ENCODE measurements around the gene DKC1. TPM values are rescaled to one million over a fixed set of nuclear protein-coding genes. Genes with fewer than 3 reads are reported as not detected.

Gene DKC1
- total RNA-seq: 10 to 100 TPM; 38.1 to 60.6 (median 42.9) TPM

DNA sequence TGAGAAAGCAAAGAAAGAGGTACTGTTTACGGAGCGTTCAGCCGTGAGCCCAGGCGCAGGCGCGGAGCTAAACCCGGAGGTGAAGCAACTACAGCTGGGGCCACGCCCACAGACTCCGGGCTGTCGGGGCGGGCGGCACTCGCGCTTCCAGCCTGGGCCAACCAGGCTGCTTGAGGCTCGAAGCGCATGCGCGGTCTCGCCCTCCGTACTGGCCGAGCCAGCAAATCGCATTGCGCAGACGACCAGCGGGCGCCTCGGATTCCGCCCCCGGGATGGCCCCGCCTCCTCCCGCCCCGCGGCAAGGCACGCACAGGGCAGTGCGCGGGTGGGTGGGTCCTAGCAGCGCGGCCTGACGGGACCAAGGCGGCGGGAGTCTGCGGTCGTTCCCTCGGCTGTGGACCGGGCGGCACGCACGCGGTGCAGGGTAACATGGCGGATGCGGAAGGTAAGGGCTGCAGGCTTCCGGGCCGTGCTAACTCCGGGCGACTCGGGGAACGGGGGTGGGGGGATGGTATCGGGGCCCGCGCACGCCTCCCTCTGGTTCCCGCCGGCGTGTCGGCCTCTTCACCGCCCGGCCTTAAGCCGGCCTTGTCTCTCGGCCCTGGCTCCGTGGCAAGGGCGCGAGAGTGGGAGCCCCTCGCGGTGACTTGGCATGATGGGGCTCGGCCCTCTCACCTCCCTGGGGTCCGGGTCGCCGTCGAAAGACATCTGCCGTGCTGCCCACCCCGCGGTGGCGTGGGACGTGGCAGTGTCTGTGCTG, at the start of gene DKC1:
Gene DKC1, plus strand, starts transcription at position 328 of the 760 bp plus-strand sequence. Its CDS starts 102 bp downstream, at position 430.
- H3K4me3 ChIP-seq: peak within 1 kb of the TSS; percentile 71
- 38% methylated on average over 48 of the region's 84 CpGs for WGBS
- TF ChIP-seq EP300 (IDR thresholded peaks at IDR 0.05): no peak
- peak in 1 of 3 donors; percentile 54 for TF ChIP-seq POLR2AphosphoS5 (IDR thresholded peaks at IDR 0.05)
- TF ChIP-seq POLR2A (IDR thresholded peaks at IDR 0.05): no peak
- TF ChIP-seq, protein P1, sequence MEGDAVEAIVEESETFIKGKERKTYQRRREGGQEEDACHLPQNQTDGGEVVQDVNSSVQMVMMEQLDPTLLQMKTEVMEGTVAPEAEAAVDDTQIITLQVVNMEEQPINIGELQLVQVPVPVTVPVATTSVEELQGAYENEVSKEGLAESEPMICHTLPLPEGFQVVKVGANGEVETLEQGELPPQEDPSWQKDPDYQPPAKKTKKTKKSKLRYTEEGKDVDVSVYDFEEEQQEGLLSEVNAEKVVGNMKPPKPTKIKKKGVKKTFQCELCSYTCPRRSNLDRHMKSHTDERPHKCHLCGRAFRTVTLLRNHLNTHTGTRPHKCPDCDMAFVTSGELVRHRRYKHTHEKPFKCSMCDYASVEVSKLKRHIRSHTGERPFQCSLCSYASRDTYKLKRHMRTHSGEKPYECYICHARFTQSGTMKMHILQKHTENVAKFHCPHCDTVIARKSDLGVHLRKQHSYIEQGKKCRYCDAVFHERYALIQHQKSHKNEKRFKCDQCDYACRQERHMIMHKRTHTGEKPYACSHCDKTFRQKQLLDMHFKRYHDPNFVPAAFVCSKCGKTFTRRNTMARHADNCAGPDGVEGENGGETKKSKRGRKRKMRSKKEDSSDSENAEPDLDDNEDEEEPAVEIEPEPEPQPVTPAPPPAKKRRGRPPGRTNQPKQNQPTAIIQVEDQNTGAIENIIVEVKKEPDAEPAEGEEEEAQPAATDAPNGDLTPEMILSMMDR (IDR thresholded peaks at IDR 0.05): no peak

DNA sequence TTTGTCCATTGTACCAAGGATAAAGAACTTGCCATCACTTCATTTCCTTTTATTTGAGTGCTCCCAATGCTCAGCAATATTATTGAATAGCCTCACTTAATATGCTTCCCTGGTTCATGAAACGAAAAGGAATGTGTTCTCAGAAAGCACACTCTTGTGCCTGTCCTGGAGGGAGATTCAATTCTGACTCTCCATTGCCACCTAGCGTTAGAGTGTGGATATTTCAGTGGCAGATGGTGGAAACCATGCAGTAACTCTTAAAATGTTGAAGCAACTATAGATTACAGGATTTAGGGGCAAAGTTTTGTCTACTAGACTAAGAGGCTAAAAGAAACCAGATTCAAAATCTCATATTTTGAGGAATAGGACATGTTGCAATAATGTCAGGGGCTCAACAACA, 47.7 kb upstream of the DKC1 start:
- WGBS: 2% methylated on average over 2 of the region's 2 CpGs
- TF ChIP-seq POLR2AphosphoS5 (IDR thresholded peaks at IDR 0.05): no peak
- TF ChIP-seq, protein P1 (IDR thresholded peaks at IDR 0.05): peak; percentile 51 to 63
- Histone ChIP-seq H3K36me3 (no peaks in the 10 kb centered on the region), H3K4me3 (no peak overlapping the region), H3K27me3 (no peaks in the 10 kb centered on the region), H3K27ac (no peak overlapping the region), H3K9me3 (no peaks in the 10 kb centered on the region), H3K4me1 (no peaks in the 10 kb centered on the region)
- DNase-seq (ENCODE audit: low spot score in 2 of 2): no peak

More for the DNA sequence above, at the start of gene DKC1:
- no peaks in the 10 kb centered on the region for H3K9me3 ChIP-seq
- DNase-seq (ENCODE audit: low spot score in 2 of 2): peak; percentile 93 to 95
- peaks cover 18% of the 10 kb centered on the region for H3K36me3 ChIP-seq
- H3K4me1 ChIP-seq: peaks cover 6% of the 10 kb centered on the region
- no peaks in the 10 kb centered on the region for H3K27me3 ChIP-seq
- H3K27ac ChIP-seq: peak within 1 kb of the TSS; percentile 87

DNA sequence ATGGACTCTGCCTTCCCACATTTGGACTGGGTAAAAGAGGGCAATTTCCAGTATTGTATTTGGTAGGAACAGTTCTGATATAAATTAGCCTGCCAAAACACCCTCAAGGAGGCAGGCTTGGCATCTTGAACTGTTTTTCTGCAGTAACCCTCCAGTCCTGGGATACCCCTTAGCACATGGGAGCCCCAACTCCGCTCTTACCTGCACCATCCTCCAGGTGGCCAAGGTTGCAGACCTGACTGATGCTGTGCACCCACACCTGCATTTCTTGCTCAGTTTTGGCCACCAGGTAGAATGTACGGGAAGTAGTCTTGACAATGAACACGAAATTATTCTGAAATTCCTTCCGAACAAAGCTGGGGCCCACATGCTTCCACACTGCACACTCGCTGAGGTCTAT, 46.8 kb upstream of the DKC1 start:
- Histone ChIP-seq H3K4me3 (no peak overlapping the region), H3K9me3 (no peaks in the 10 kb centered on the region), H3K36me3 (no peaks in the 10 kb centered on the region), H3K27ac (no peak overlapping the region), H3K27me3 (no peaks in the 10 kb centered on the region), H3K4me1 (no peaks in the 10 kb centered on the region)
- DNase-seq (ENCODE audit: low spot score in 2 of 2): no peak
- TF ChIP-seq POLR2A (IDR thresholded peaks at IDR 0.05): no peak
- no peak for TF ChIP-seq EP300 (IDR thresholded peaks at IDR 0.05)
- TF ChIP-seq POLR2AphosphoS5 (IDR thresholded peaks at IDR 0.05): no peak
- 80% methylated on average over 5 of the region's 5 CpGs for WGBS

DNA sequence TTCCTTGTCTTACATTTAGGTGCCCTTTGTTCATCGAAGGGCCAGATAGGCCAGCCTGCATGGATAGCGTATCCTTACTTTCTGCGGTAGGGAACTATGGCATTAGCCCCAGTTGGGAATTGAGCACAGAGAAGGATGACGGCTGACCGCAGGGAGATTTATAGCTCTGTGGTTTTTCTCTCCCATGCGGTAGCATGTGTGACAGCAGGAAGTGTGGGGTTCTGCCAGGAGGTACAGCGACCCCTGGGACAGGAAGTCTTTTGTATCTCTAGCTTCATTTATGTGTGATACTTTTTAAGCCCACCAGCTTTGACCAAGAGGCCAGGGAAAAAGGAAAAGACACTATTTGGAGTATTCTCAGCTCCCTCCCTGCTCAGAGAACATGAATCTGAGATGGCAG, 44.8 kb upstream of the DKC1 start:
- no peaks in the 10 kb centered on the region for H3K9me3 ChIP-seq
- DNase-seq (ENCODE audit: low spot score in 2 of 2): no peak
- H3K4me1 ChIP-seq: no peaks in the 10 kb centered on the region
- TF ChIP-seq, protein P1 (IDR thresholded peaks at IDR 0.05): no peak
- TF ChIP-seq POLR2AphosphoS5 (IDR thresholded peaks at IDR 0.05) (no peak), POLR2A (IDR thresholded peaks at IDR 0.05) (no peak), EP300 (IDR thresholded peaks at IDR 0.05) (no peak)
- no peak overlapping the region for H3K4me3 ChIP-seq
- H3K27ac ChIP-seq: no peak overlapping the region
- no peaks in the 10 kb centered on the region for H3K36me3 ChIP-seq
- 62% methylated on average over 7 of the region's 7 CpGs for WGBS
- no peaks in the 10 kb centered on the region for H3K27me3 ChIP-seq

DNA sequence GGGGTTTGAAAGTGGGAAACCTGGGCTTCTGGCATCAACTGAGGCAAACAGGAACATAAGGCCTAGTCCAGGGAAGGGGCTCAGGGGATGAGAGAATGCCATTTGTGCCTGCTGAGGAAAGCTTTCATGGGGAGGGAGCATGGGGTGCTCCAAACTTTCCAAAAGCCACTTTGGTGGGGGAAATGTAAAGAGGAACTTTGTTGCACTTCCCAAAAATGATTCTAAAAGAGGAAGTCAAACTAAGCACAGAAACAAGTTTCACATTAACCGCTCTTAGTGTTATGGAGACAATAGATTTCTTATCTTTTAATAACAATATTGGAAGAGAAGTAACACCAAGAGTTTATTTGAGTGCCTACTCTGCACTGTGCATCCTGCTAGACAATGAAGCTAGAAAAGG, 44.0 kb upstream of the DKC1 start:
- H3K4me1 ChIP-seq: no peaks in the 10 kb centered on the region
- no peak for DNase-seq (ENCODE audit: low spot score in 2 of 2)
- no peaks in the 10 kb centered on the region for H3K36me3 ChIP-seq
- no peak overlapping the region for H3K4me3 ChIP-seq
- TF ChIP-seq POLR2A (IDR thresholded peaks at IDR 0.05) (no peak), EP300 (IDR thresholded peaks at IDR 0.05) (no peak), POLR2AphosphoS5 (IDR thresholded peaks at IDR 0.05) (no peak)
- TF ChIP-seq, protein P1 (IDR thresholded peaks at IDR 0.05): no peak
- WGBS: 60% methylated on average over 1 of the region's 1 CpG
- H3K27ac ChIP-seq: no peak overlapping the region
- no peaks in the 10 kb centered on the region for H3K9me3 ChIP-seq
- H3K27me3 ChIP-seq: no peaks in the 10 kb centered on the region

Data from suprapubic skin (tissue), 4 donors.